ENCODE data around the gene ANKMY2. TPM values are rescaled to one million over a fixed set of nuclear protein-coding genes. Genes with fewer than 3 reads are reported as not detected.

The ANKMY2 gene
- total and polyA plus RNA-seq, 2 donors from 2014 or later: 19.3 to 21.9 TPM

DNA sequence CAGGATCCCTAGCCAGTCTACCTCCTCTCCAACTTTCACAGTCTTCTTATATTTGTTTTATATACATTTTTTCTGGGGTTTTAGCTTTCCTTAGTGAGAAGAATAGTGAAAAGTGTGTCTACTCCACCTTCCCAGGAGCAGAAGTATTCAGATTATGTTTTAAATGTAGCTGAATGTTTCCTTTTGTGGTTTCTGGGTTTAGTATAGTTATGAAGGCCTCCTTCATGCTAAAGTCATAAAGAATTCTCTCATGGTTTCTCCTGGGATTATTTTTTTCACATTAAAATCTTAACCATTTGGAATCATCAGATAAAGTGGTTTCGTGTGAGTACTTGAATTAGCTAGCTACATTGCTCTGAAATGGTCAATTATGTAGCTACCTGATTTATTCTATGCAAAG lies 50.9 kb downstream of the ANKMY2 start:
- H3K4me3 ChIP-seq (ENCODE audit: low read length in 3 of 3): no peak overlapping the region
- FAIRE-seq (no peak), DNase-seq (no peak)
- no peaks in the 10 kb centered on the region for H3K4me1 ChIP-seq (ENCODE audit: control insufficient read depth in 2 of 3, insufficient read depth in 2 of 3, low read depth in 1 of 3, low read length in 3 of 3)
- intact Hi-C loops (cut with DNase I): no loop called here
- H3K27ac ChIP-seq (ENCODE audit: low read depth in 2 of 2, low read length in 2 of 2): no peak overlapping the region
- H3K27me3 ChIP-seq (ENCODE audit: control insufficient read depth, insufficient read depth, low read length): no peaks in the 10 kb centered on the region
- no peak overlapping the region for H3K9ac ChIP-seq (ENCODE audit: low read length in 3 of 3)
- peaks cover 0 to 4% (median 1%) of the 10 kb centered on the region in 3 donors for H3K36me3 ChIP-seq (ENCODE audit: control insufficient read depth in 2 of 3, insufficient read depth in 3 of 3, low read length in 3 of 3)
- H3K9me3 ChIP-seq (ENCODE audit: control insufficient read depth in 2 of 3, insufficient read depth in 1 of 3, low read length in 3 of 3): no peaks in the 10 kb centered on the region
- TF ChIP-seq, protein P1, sequence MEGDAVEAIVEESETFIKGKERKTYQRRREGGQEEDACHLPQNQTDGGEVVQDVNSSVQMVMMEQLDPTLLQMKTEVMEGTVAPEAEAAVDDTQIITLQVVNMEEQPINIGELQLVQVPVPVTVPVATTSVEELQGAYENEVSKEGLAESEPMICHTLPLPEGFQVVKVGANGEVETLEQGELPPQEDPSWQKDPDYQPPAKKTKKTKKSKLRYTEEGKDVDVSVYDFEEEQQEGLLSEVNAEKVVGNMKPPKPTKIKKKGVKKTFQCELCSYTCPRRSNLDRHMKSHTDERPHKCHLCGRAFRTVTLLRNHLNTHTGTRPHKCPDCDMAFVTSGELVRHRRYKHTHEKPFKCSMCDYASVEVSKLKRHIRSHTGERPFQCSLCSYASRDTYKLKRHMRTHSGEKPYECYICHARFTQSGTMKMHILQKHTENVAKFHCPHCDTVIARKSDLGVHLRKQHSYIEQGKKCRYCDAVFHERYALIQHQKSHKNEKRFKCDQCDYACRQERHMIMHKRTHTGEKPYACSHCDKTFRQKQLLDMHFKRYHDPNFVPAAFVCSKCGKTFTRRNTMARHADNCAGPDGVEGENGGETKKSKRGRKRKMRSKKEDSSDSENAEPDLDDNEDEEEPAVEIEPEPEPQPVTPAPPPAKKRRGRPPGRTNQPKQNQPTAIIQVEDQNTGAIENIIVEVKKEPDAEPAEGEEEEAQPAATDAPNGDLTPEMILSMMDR (IDR thresholded peaks at IDR 0.05; ENCODE audit: borderline replicate concordance, extremely low read depth, insufficient read depth): no peak

DNA sequence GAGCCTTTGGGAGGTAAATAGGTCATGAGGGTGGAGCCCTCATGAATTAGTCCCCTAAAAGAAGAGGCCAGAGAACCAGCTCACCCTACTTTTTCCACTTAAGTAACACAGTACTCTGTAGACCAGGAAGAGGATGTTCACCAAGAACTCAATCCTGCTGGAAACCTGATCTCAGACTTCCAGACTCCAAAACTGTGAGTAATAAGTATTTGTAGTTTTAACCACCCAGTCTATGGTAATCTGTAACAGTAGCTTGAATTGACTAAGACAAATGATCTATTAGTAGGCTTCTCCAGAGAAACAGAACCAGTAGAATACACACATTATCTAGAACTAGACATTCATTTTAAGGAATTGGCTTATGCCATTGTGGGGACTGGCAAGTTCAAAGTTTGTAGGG lies 51.5 kb downstream of the ANKMY2 start:
- no peaks in the 10 kb centered on the region for H3K27me3 ChIP-seq (ENCODE audit: control insufficient read depth, insufficient read depth, low read length)
- no peak for FAIRE-seq

DNA sequence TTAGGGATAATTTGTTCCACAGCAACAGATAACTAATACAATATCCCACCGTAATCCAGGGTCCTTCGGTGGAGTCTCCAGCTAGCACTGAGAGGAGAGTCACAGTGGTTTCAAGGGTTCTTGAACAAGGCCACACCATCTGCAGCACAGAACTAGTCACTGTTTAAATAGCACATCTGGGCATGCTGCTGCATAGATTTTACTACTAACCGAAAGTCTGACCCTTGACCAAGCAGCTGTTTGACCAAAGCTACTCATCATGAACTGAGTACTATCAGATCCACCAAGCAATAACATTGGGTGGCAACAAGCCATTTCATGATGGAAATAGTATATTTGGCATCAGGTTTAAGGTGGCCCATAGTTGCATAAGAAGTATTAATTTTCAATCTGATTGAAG lies 53.2 kb downstream of the ANKMY2 start:
- TF ChIP-seq, protein P1 (IDR thresholded peaks at IDR 0.05; ENCODE audit: borderline replicate concordance, extremely low read depth, insufficient read depth): no peak

More for the DNA sequence above, 51.5 kb downstream of the ANKMY2 start:
- peaks cover 0 to 4% (median 0%) of the 10 kb centered on the region in 3 donors for H3K36me3 ChIP-seq (ENCODE audit: control insufficient read depth in 2 of 3, insufficient read depth in 3 of 3, low read length in 3 of 3)
- no peak overlapping the region for H3K27ac ChIP-seq (ENCODE audit: low read depth in 2 of 2, low read length in 2 of 2)
- TF ChIP-seq, protein P1 (IDR thresholded peaks at IDR 0.05; ENCODE audit: borderline replicate concordance, extremely low read depth, insufficient read depth): no peak
- no peaks in the 10 kb centered on the region for H3K4me1 ChIP-seq (ENCODE audit: control insufficient read depth in 2 of 3, insufficient read depth in 2 of 3, low read depth in 1 of 3, low read length in 3 of 3)
- no peaks in the 10 kb centered on the region for H3K9me3 ChIP-seq (ENCODE audit: control insufficient read depth in 2 of 3, insufficient read depth in 1 of 3, low read length in 3 of 3)
- no peak overlapping the region for H3K9ac ChIP-seq (ENCODE audit: low read length in 3 of 3)
- DNase-seq: no peak
- H3K4me3 ChIP-seq (ENCODE audit: low read length in 3 of 3): no peak overlapping the region
- intact Hi-C loops (cut with DNase I): no loop called here

DNA sequence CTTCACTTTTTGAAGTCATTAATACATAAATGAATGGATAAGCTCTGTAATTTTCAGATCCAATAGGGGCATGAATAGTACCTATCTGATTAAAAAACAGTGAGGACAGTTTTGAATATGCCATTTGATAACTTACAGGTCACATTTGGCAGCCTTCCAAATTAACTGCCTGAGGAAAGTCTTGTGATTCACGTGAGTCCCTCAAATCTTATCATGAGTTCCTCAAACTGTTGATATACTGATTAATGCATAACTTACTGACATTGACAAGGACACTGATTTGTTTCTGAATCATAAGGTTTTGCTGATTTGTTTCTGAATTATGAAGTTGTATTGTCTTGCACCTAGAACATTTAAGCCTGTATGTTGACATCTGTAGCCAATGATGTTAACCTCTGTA lies 55.1 kb downstream of the ANKMY2 start:
- no peak for FAIRE-seq
- intact Hi-C loops (cut with DNase I): no loop called here

More for the DNA sequence above, 53.2 kb downstream of the ANKMY2 start:
- Histone ChIP-seq H3K9me3 (ENCODE audit: control insufficient read depth in 2 of 3, insufficient read depth in 1 of 3, low read length in 3 of 3) (no peaks in the 10 kb centered on the region), H3K27ac (ENCODE audit: low read depth in 2 of 2, low read length in 2 of 2) (no peak overlapping the region), H3K4me3 (ENCODE audit: low read length in 3 of 3) (no peak overlapping the region), H3K9ac (ENCODE audit: low read length in 3 of 3) (no peak overlapping the region), H3K36me3 (ENCODE audit: control insufficient read depth in 2 of 3, insufficient read depth in 3 of 3, low read length in 3 of 3) (no peaks in the 10 kb centered on the region), H3K27me3 (ENCODE audit: control insufficient read depth, insufficient read depth, low read length) (no peaks in the 10 kb centered on the region), H3K4me1 (ENCODE audit: control insufficient read depth in 2 of 3, insufficient read depth in 2 of 3, low read depth in 1 of 3, low read length in 3 of 3) (no peaks in the 10 kb centered on the region)
- intact Hi-C loops (cut with DNase I): no loop called here
- DNase-seq: no peak
- FAIRE-seq: no peak

More for the DNA sequence above, 55.1 kb downstream of the ANKMY2 start:
- no peak for DNase-seq
- no peak overlapping the region for H3K9ac ChIP-seq (ENCODE audit: low read length in 3 of 3)
- H3K36me3 ChIP-seq (ENCODE audit: control insufficient read depth in 2 of 3, insufficient read depth in 3 of 3, low read length in 3 of 3): no peaks in the 10 kb centered on the region
- H3K4me3 ChIP-seq (ENCODE audit: low read length in 3 of 3): no peak overlapping the region
- no peaks in the 10 kb centered on the region for H3K27me3 ChIP-seq (ENCODE audit: control insufficient read depth, insufficient read depth, low read length)
- no peak overlapping the region for H3K27ac ChIP-seq (ENCODE audit: low read depth in 2 of 2, low read length in 2 of 2)
- TF ChIP-seq, protein P1 (IDR thresholded peaks at IDR 0.05; ENCODE audit: borderline replicate concordance, extremely low read depth, insufficient read depth): no peak
- no peaks in the 10 kb centered on the region for H3K9me3 ChIP-seq (ENCODE audit: control insufficient read depth in 2 of 3, insufficient read depth in 1 of 3, low read length in 3 of 3)
- H3K4me1 ChIP-seq (ENCODE audit: control insufficient read depth in 2 of 3, insufficient read depth in 2 of 3, low read depth in 1 of 3, low read length in 3 of 3): no peaks in the 10 kb centered on the region
